NOMO-1 (cell line): ENCODE measurements around the gene ELN.
A peak's percentile ranks its signal among the peaks of the same experiment; 100 is the strongest.
"Not testable (repeated sequence)": the region's sequence is repeated elsewhere in the genome, so short reads cannot be mapped to it uniquely, and the experiment has no call there.

ENCODE experiments used
- DNase-seq, 2 experiments: peaks; one replicate each; lab custom pipeline; 2025; ENCODE audit not compliant: unreplicated experiment in 2 of 2; lab: John Stamatoyannopoulos, UW

The ELN gene

GRCh38 chr7:74040791-74041520, 13.0 kb downstream of the ELN start:
- no peak for DNase-seq

- no peak for DNase-seq
Measured at GRCh38 chr7:74042746-74043522, 15.0 kb downstream of the ELN start.

- no peak for DNase-seq
Measured at GRCh38 chr7:74043523-74043951, 15.6 kb downstream of the ELN start.

- DNase-seq: no peak
Measured at GRCh38 chr7:74044366-74045350, 16.7 kb downstream of the ELN start.

GRCh38 chr7:74046581-74046980, 18.6 kb downstream of the ELN start:
- DNase-seq: not testable (repeated sequence)

GRCh38 chr7:74047804-74048380, 19.9 kb downstream of the ELN start:
- no peak for DNase-seq

- DNase-seq: no peak
Measured at GRCh38 chr7:74048999-74049599, 21.1 kb downstream of the ELN start.

- DNase-seq: no peak
Measured at GRCh38 chr7:74049997-74050798, 22.2 kb downstream of the ELN start.

- no peak for DNase-seq
Measured at GRCh38 chr7:74051193-74051592, 23.2 kb downstream of the ELN start.

- DNase-seq: peak in 1 of 2 experiments; percentile 41
Measured at GRCh38 chr7:74051629-74052410, 23.8 kb downstream of the ELN start.

- no peak for DNase-seq
Measured at GRCh38 chr7:74052628-74053027, 24.7 kb downstream of the ELN start.

GRCh38 chr7:74053589-74054186, 25.7 kb downstream of the ELN start:
- DNase-seq: no peak

- no peak for DNase-seq
Measured at GRCh38 chr7:74056096-74056915, 28.3 kb downstream of the ELN start.

GRCh38 chr7:74057216-74057925, 29.4 kb downstream of the ELN start:
- no peak for DNase-seq

- DNase-seq: no peak
Measured at GRCh38 chr7:74057987-74058386, 30.0 kb downstream of the ELN start.

GRCh38 chr7:74058486-74058885, 30.5 kb downstream of the ELN start:
- DNase-seq: no peak

GRCh38 chr7:74059037-74059436, 31.1 kb downstream of the ELN start:
- DNase-seq: no peak
